ENCODE measurements around the gene TRPC5OS.

TRPC5OS gene

DNA sequence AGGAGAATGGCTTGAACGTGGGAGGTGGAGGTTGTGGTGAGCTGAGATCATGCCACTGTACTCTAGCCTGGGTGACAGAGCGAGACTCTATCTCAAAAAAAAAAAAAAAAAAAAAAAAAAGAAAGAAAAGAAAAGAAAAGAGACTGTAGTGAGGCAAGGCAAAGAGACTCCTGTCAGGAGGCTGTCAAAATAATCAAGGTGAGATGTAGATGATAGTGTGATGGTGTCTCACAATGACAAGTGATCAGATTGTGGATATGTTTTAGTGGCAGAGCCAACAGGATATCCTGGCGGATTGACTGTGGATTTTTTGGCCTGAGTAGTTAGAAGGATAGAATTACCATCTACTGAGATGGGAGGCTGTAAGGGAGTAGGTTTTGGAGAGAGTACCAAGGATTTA is 12.6 kb downstream of the TRPC5OS start:
- DNase-seq (ENCODE audit: extremely low read depth, low read depth), result no peak

DNA sequence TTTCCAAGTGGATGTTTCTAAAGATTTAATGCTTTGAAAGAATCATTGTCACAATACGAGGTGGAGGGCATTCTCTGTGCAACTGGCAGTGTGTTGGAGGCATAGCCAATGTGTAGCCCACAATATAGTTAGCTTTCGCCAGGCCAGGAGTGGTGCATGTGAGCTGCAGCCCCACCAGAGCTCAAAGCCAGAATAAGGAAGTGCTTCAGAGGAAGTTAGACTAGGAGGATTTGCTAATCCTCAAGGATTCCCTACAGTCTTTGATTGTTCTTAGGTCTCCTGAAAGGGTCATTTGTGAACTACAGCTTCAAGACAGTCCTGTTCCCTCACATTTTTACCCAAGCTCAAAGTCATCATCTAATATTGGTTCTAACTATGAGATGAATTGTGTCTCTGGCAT is 16.4 kb downstream of the TRPC5OS start:
- DNase-seq (ENCODE audit: extremely low read depth, low read depth), result no peak
- TF ChIP-seq CTCF (IDR thresholded peaks at IDR 0.05; ENCODE audit: low read depth, low read length), result no peak

More for the DNA sequence above, 12.6 kb downstream of the TRPC5OS start:
- TF ChIP-seq CTCF (IDR thresholded peaks at IDR 0.05; ENCODE audit: low read depth, low read length), result no peak

DNA sequence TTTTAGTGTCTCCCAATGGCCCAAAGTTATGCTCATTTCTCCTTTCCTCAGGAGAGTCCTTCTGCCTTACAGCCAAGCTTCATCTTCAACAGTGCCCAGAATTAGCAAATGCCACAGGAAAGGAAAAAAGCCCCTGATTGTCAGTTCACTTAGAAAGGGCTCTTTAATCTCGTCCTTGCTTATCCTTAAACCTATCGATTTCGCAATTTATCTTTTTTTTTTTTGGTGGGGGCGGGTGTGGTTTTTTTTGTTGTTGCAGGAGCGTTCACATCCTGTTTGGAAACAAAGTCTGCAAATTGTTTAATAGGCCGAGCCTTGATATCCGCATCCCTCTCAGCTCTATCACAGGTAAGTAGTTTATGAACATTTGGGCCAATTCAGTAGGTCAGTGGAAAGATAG is 20.2 kb downstream of the TRPC5OS start:
- no peak for DNase-seq (ENCODE audit: extremely low read depth, low read depth)
- no peak for TF ChIP-seq CTCF (IDR thresholded peaks at IDR 0.05; ENCODE audit: low read depth, low read length)

DNA sequence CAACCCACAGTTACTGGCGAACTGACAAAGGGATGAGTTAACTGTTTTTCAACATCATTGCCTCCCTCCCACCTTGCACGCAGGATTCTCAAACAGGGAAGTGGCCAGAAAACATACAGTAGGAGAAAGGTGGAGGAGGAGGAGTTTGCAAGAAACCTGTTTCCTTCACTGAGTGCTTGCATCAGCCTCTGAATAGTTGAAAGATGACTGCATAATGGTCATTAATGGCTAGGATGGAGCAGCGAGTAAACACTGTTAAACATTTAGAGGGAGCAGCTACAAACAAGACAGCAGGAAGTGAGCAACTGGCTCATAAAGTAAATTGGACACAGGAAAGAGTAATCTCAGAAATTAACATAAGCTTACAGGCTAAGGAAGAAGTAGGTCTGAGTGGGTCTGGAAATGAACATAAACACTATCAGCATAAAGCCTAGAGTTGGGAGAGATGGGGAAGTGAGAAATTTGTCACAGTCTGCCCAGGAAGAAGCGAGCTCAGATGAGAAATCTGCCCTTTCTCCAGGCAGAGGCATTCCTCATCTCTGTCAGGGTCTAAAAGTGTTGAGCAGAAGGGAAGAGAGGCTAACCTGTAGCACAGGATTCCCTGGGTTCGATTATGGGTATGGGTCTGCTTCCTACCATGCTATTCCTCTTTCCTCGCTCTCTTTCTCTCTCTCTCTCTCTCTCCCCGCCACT is 38.6 kb downstream of the TRPC5OS start:
- no peak for TF ChIP-seq CTCF (IDR thresholded peaks at IDR 0.05; ENCODE audit: low read depth, low read length)
- no peak for DNase-seq (ENCODE audit: extremely low read depth, low read depth)

GRCh38 chrX:111917591-111917990 is 41.6 kb downstream of the TRPC5OS start:
- no peak for TF ChIP-seq CTCF (IDR thresholded peaks at IDR 0.05; ENCODE audit: low read depth, low read length)

GRCh38 chrX:111928456-111928855 is 52.5 kb downstream of the TRPC5OS start:
- DNase-seq (ENCODE audit: extremely low read depth, low read depth), result no peak
- TF ChIP-seq CTCF (IDR thresholded peaks at IDR 0.05; ENCODE audit: low read depth, low read length), result no peak

More at GRCh38 chrX:111917591-111917990, 41.6 kb downstream of the TRPC5OS start:
- no peak for DNase-seq (ENCODE audit: extremely low read depth, low read depth)

Data from AG09319 (cell line).